ENCODE measurements around the gene NDUFS6.

The NDUFS6 gene

GRCh38 chr5:1805736-1806135 is 4.5 kb downstream of the NDUFS6 start:
- Histone ChIP-seq H3K4me1 (ENCODE audit: control insufficient read depth in 1 of 2, insufficient read depth in 2 of 2, low read length in 2 of 2) (peaks cover under 1 to 4% of the 10 kb centered on the region in 2 experiments), H2AFZ (ENCODE audit: insufficient read depth, low read length, poor library complexity) (no peak overlapping the region), H3K36me3 (ENCODE audit: control insufficient read depth in 1 of 2, insufficient read depth in 2 of 2, low read length in 2 of 2) (peaks cover 55 to 67% of the 10 kb centered on the region in 2 experiments), H2BK12ac (ENCODE audit: low read length) (no peak overlapping the region), H4K8ac (ENCODE audit: low read depth, low read length) (no peak overlapping the region), H3K9me3 (ENCODE audit: insufficient read depth, low read depth, low read length) (peaks cover 4% of the 10 kb centered on the region), H3K27ac (ENCODE audit: low read depth, low read length) (no peak overlapping the region), H2AK5ac (ENCODE audit: low read length) (no peak overlapping the region), H3K79me2 (ENCODE audit: control insufficient read depth, insufficient read depth, low read length, poor library complexity) (peaks cover 6% of the 10 kb centered on the region), H3K27me3 (ENCODE audit: insufficient read depth, low read length) (no peaks in the 10 kb centered on the region), H4K12ac (ENCODE audit: low read depth, low read length) (no peak overlapping the region), H2BK5ac (ENCODE audit: low read depth, low read length, poor library complexity) (no peak overlapping the region), H3K4ac (ENCODE audit: low read depth, low read length) (no peak overlapping the region), H3K14ac (ENCODE audit: low read length) (no peak overlapping the region), H3K4me3 (ENCODE audit: low read depth, low read length) (no peak overlapping the region), H2BK120ac (ENCODE audit: insufficient read depth, low read length, poor library complexity) (no peak overlapping the region), H3K4me2 (ENCODE audit: low read length) (no peak overlapping the region), H4K91ac (ENCODE audit: low read depth, low read length) (no peak overlapping the region), H3K23ac (ENCODE audit: low read length) (no peak overlapping the region), H3K9ac (ENCODE audit: low read length) (no peak overlapping the region), H3K18ac (ENCODE audit: low read length) (no peak overlapping the region), H3K79me1 (ENCODE audit: low read length) (peaks cover 6% of the 10 kb centered on the region)
- DNase-seq = no peak
- no CpG with 5 or more reads among the region's 10 CpGs for WGBS (ENCODE audit: extremely low coverage, insufficient coverage, insufficient read length)

DNA sequence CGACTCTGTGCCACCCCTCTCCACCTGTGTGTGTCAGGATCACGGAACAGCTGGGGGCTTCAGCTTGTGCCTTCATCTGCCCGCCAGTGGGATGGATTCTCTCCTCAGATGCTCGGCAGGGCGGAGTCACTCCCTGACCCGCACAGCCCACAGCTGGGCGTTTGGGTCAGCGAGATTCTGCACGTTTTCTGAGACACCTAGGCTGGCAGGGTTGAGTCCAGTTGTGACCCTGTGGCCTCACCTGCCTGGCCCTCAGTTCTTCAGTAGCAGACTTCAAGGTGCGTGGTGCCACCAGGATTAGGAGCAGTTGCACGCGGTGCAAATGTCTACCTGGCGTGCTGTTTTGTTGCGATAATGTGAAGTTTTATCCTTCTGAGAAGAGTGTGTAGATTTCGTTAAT is 5.0 kb downstream of the NDUFS6 start:
- peaks cover 6% of the 10 kb centered on the region for H3K79me2 ChIP-seq (ENCODE audit: control insufficient read depth, insufficient read depth, low read length, poor library complexity)
- H2BK120ac ChIP-seq (ENCODE audit: insufficient read depth, low read length, poor library complexity) = no peak overlapping the region
- peaks cover 0 to 4% of the 10 kb centered on the region in 2 experiments for H3K4me1 ChIP-seq (ENCODE audit: control insufficient read depth in 1 of 2, insufficient read depth in 2 of 2, low read length in 2 of 2)
- no peak overlapping the region for H3K4me2 ChIP-seq (ENCODE audit: low read length)
- H2AK5ac ChIP-seq (ENCODE audit: low read length) = no peak overlapping the region
- H3K27me3 ChIP-seq (ENCODE audit: insufficient read depth, low read length) = no peaks in the 10 kb centered on the region
- H4K8ac ChIP-seq (ENCODE audit: low read depth, low read length) = no peak overlapping the region
- peaks cover 4% of the 10 kb centered on the region for H3K79me1 ChIP-seq (ENCODE audit: low read length)
- H3K9ac ChIP-seq (ENCODE audit: low read length) = no peak overlapping the region
- H2BK5ac ChIP-seq (ENCODE audit: low read depth, low read length, poor library complexity) = no peak overlapping the region
- H3K36me3 ChIP-seq (ENCODE audit: control insufficient read depth in 1 of 2, insufficient read depth in 2 of 2, low read length in 2 of 2) = peaks cover 56 to 68% of the 10 kb centered on the region in 2 experiments
- H2AFZ ChIP-seq (ENCODE audit: insufficient read depth, low read length, poor library complexity) = no peak overlapping the region
- WGBS (ENCODE audit: extremely low coverage, insufficient coverage, insufficient read length) = 100% methylated on average over 2 of the region's 15 CpGs
- no peak overlapping the region for H3K14ac ChIP-seq (ENCODE audit: low read length)
- H3K4ac ChIP-seq (ENCODE audit: low read depth, low read length) = no peak overlapping the region
- DNase-seq = no peak
- H3K9me3 ChIP-seq (ENCODE audit: insufficient read depth, low read depth, low read length) = peaks cover 4% of the 10 kb centered on the region
- H3K23ac ChIP-seq (ENCODE audit: low read length) = no peak overlapping the region
- H3K4me3 ChIP-seq (ENCODE audit: low read depth, low read length) = no peak overlapping the region
- H4K12ac ChIP-seq (ENCODE audit: low read depth, low read length) = no peak overlapping the region
- no peak overlapping the region for H2BK12ac ChIP-seq (ENCODE audit: low read length)
- no peak overlapping the region for H3K18ac ChIP-seq (ENCODE audit: low read length)
- no peak overlapping the region for H4K91ac ChIP-seq (ENCODE audit: low read depth, low read length)
- H3K27ac ChIP-seq (ENCODE audit: low read depth, low read length) = no peak overlapping the region

- Histone ChIP-seq H3K18ac (ENCODE audit: low read length) (no peak overlapping the region), H3K9ac (ENCODE audit: low read length) (no peak overlapping the region), H3K79me1 (ENCODE audit: low read length) (no peaks in the 10 kb centered on the region), H2BK12ac (ENCODE audit: low read length) (no peak overlapping the region), H3K4me2 (ENCODE audit: low read length) (no peak overlapping the region), H4K8ac (ENCODE audit: low read depth, low read length) (no peak overlapping the region), H3K36me3 (ENCODE audit: control insufficient read depth in 1 of 2, insufficient read depth in 2 of 2, low read length in 2 of 2) (peaks cover 56 to 68% of the 10 kb centered on the region in 2 experiments), H3K27ac (ENCODE audit: low read depth, low read length) (no peak overlapping the region), H2AK5ac (ENCODE audit: low read length) (no peak overlapping the region), H3K4ac (ENCODE audit: low read depth, low read length) (no peak overlapping the region), H3K4me1 (ENCODE audit: control insufficient read depth in 1 of 2, insufficient read depth in 2 of 2, low read length in 2 of 2) (peaks cover 0 to 4% of the 10 kb centered on the region in 2 experiments), H4K91ac (ENCODE audit: low read depth, low read length) (no peak overlapping the region), H4K12ac (ENCODE audit: low read depth, low read length) (no peak overlapping the region), H2AFZ (ENCODE audit: insufficient read depth, low read length, poor library complexity) (no peak overlapping the region), H2BK5ac (ENCODE audit: low read depth, low read length, poor library complexity) (no peak overlapping the region), H3K27me3 (ENCODE audit: insufficient read depth, low read length) (no peaks in the 10 kb centered on the region), H3K9me3 (ENCODE audit: insufficient read depth, low read depth, low read length) (peaks cover 4% of the 10 kb centered on the region), H3K23ac (ENCODE audit: low read length) (no peak overlapping the region), H2BK120ac (ENCODE audit: insufficient read depth, low read length, poor library complexity) (no peak overlapping the region), H3K4me3 (ENCODE audit: low read depth, low read length) (no peak overlapping the region), H3K79me2 (ENCODE audit: control insufficient read depth, insufficient read depth, low read length, poor library complexity) (peaks cover 2% of the 10 kb centered on the region), H3K14ac (ENCODE audit: low read length) (no peak overlapping the region)
- WGBS (ENCODE audit: extremely low coverage, insufficient coverage, insufficient read length) = 100% methylated on average over 1 of the region's 16 CpGs
- no peak for DNase-seq
Measured at GRCh38 chr5:1806974-1807373, 5.8 kb downstream of the NDUFS6 start.

DNA sequence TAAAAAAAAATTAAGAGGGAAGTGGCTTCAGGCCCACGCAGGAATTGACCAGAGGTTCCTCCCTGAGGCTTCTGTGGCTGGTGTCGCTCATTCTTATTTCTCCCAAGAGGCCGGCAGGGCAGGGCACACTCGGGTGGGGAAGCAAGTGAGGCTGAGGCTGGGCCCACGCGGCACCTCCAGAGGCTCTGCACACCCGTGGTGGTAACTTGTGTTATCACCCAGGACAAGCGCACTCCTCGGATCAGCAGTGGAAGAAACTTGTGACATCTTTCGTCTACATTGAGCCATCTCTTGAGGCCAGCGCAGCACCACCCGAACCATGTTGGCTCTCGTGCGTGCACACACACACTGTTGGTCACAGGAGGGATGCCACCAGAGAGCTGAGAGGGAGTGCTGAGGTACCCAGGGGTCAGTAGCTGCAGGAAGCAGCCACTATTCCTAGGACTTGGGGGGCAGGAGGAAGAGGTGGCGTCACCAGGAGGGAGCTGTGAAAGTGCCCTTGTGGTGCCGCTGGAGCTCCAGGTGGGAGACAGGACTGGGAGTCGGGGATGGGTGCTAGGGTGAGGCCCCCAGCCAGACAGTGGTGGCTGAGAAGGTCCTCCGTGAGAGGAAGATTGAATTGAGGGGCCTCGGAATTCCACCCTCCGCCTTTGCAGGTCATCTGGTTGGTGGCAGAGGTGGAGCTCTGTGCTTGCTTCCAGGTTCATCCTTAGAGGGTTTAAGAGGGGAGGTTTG is 6.4 kb downstream of the NDUFS6 start:
- Histone ChIP-seq H3K4me2 (ENCODE audit: low read length) (no peak overlapping the region), H3K9ac (ENCODE audit: low read length) (no peak overlapping the region), H3K79me1 (ENCODE audit: low read length) (no peaks in the 10 kb centered on the region), H2BK12ac (ENCODE audit: low read length) (no peak overlapping the region), H4K12ac (ENCODE audit: low read depth, low read length) (peak overlapping the region; percentile 5), H3K4me1 (ENCODE audit: control insufficient read depth in 1 of 2, insufficient read depth in 2 of 2, low read length in 2 of 2) (peaks cover 0 to 4% of the 10 kb centered on the region in 2 experiments), H3K27ac (ENCODE audit: low read depth, low read length) (no peak overlapping the region), H3K27me3 (ENCODE audit: insufficient read depth, low read length) (no peaks in the 10 kb centered on the region), H2BK120ac (ENCODE audit: insufficient read depth, low read length, poor library complexity) (no peak overlapping the region), H3K36me3 (ENCODE audit: control insufficient read depth in 1 of 2, insufficient read depth in 2 of 2, low read length in 2 of 2) (peaks cover 56 to 68% of the 10 kb centered on the region in 2 experiments), H3K18ac (ENCODE audit: low read length) (peak overlapping the region; percentile 2), H4K8ac (ENCODE audit: low read depth, low read length) (peak overlapping the region; percentile 28), H3K9me3 (ENCODE audit: insufficient read depth, low read depth, low read length) (peaks cover 4% of the 10 kb centered on the region), H2BK5ac (ENCODE audit: low read depth, low read length, poor library complexity) (no peak overlapping the region), H3K79me2 (ENCODE audit: control insufficient read depth, insufficient read depth, low read length, poor library complexity) (peaks cover 2% of the 10 kb centered on the region), H4K91ac (ENCODE audit: low read depth, low read length) (peak overlapping the region; percentile 63), H3K23ac (ENCODE audit: low read length) (no peak overlapping the region), H2AFZ (ENCODE audit: insufficient read depth, low read length, poor library complexity) (no peak overlapping the region), H3K4me3 (ENCODE audit: low read depth, low read length) (no peak overlapping the region), H2AK5ac (ENCODE audit: low read length) (no peak overlapping the region), H3K14ac (ENCODE audit: low read length) (no peak overlapping the region), H3K4ac (ENCODE audit: low read depth, low read length) (peak overlapping the region; percentile 29)
- WGBS (ENCODE audit: extremely low coverage, insufficient coverage, insufficient read length) = no CpG with 5 or more reads among the region's 20 CpGs
- DNase-seq = no peak
